Measurements from ENCODE around the gene CHN2.

CHN2 gene

GRCh38 chr7:29285444-29285793 is 90.8 kb downstream of the CHN2 start:
- no peak for DNase-seq (ENCODE audit: low spot score)

- no peak for DNase-seq (ENCODE audit: low spot score)
These were observed 91.3 kb downstream of the CHN2 start for GRCh38 chr7:29285861-29286260.

- DNase-seq (ENCODE audit: low spot score): peak; percentile 80
These were observed 92.8 kb downstream of the CHN2 start for GRCh38 chr7:29287366-29287765.

- DNase-seq (ENCODE audit: low spot score): no peak
These were observed 93.9 kb downstream of the CHN2 start for GRCh38 chr7:29288181-29289091.

GRCh38 chr7:29289156-29290021 is 94.8 kb downstream of the CHN2 start:
- DNase-seq (ENCODE audit: low spot score): no peak

- DNase-seq (ENCODE audit: low spot score): no peak
These were observed 96.3 kb downstream of the CHN2 start for GRCh38 chr7:29290829-29291228.

GRCh38 chr7:29291723-29292618 is 97.4 kb downstream of the CHN2 start:
- no peak for DNase-seq (ENCODE audit: low spot score)

- DNase-seq (ENCODE audit: low spot score): no peak
These were observed 98.5 kb downstream of the CHN2 start for GRCh38 chr7:29292886-29293658.

- DNase-seq (ENCODE audit: low spot score): no peak
These were observed 101.8 kb downstream of the CHN2 start for GRCh38 chr7:29296421-29296820.

GRCh38 chr7:29297194-29297890 is 102.8 kb downstream of the CHN2 start:
- no peak for DNase-seq (ENCODE audit: low spot score)

- DNase-seq (ENCODE audit: low spot score): no peak
These were observed 104.5 kb downstream of the CHN2 start for GRCh38 chr7:29299086-29299485.

GRCh38 chr7:29300026-29300480 is 105.5 kb downstream of the CHN2 start:
- no peak for DNase-seq (ENCODE audit: low spot score)

GRCh38 chr7:29300649-29301048 is 106.1 kb downstream of the CHN2 start:
- DNase-seq (ENCODE audit: low spot score): no peak

GRCh38 chr7:29302666-29303395 is 108.3 kb downstream of the CHN2 start:
- no peak for DNase-seq (ENCODE audit: low spot score)

- peak; percentile 98 for DNase-seq (ENCODE audit: low spot score)
These were observed 110.2 kb downstream of the CHN2 start for GRCh38 chr7:29304756-29305155.

- no peak for DNase-seq (ENCODE audit: low spot score)
These were observed 111.9 kb downstream of the CHN2 start for GRCh38 chr7:29306319-29306991.

- no peak for DNase-seq (ENCODE audit: low spot score)
These were observed 113.8 kb downstream of the CHN2 start for GRCh38 chr7:29308424-29308823.

GRCh38 chr7:29309041-29309854 is 114.7 kb downstream of the CHN2 start:
- DNase-seq (ENCODE audit: low spot score): no peak

Data from kidney capillary endothelial cell (primary cell).